NCI-H2107 treated with DMSO at 0.1 percent for 48 hours (cell line): Measurements from ENCODE around the gene DNER.
"Not testable (repeated sequence)": the region's sequence is repeated elsewhere in the genome, so short reads cannot be mapped to it uniquely, and the experiment has no call there.

Experiments used
- DNase-seq: peaks from one replicate; lab custom pipeline; 2025; ENCODE audit not compliant: unreplicated experiment; lab: John Stamatoyannopoulos, UW

DNER gene

GRCh38 chr2:229348128-229348527, 366.2 kb downstream of the DNER start:
- DNase-seq: no peak

- no peak for DNase-seq
Observed at GRCh38 chr2:229346816-229347540, 367.4 kb downstream of the DNER start.

- DNase-seq: no peak
Observed at GRCh38 chr2:229344955-229345354, 369.4 kb downstream of the DNER start.

- DNase-seq: no peak
Observed at GRCh38 chr2:229344151-229344551, 370.2 kb downstream of the DNER start.

GRCh38 chr2:229343661-229344060, 370.7 kb downstream of the DNER start:
- no peak for DNase-seq

GRCh38 chr2:229342376-229342775, 372.0 kb downstream of the DNER start:
- peak; percentile 10 for DNase-seq

GRCh38 chr2:229340086-229340760, 374.1 kb downstream of the DNER start:
- no peak for DNase-seq

- no peak for DNase-seq
Observed at GRCh38 chr2:229339618-229340017, 374.7 kb downstream of the DNER start.

- not testable (repeated sequence) for DNase-seq
Observed at GRCh38 chr2:229339171-229339570, 375.2 kb downstream of the DNER start.

GRCh38 chr2:229335877-229336346, 378.4 kb downstream of the DNER start:
- DNase-seq: peak; percentile 58

GRCh38 chr2:229335330-229335729, 379.0 kb downstream of the DNER start:
- no peak for DNase-seq

- DNase-seq: no peak
Observed at GRCh38 chr2:229330952-229331351, 383.4 kb downstream of the DNER start.

- no peak for DNase-seq
Observed at GRCh38 chr2:229319558-229319957, 394.8 kb downstream of the DNER start.

GRCh38 chr2:229314117-229314516, 400.2 kb downstream of the DNER start:
- DNase-seq: no peak

- DNase-seq: no peak
Observed at GRCh38 chr2:229313591-229313990, 400.8 kb downstream of the DNER start.
